ENCODE results near the gene ABI3. TPM values are rescaled to one million over a fixed set of nuclear protein-coding genes. Genes with fewer than 3 reads are reported as not detected.

The ABI3 gene
- total RNA-seq, 1 experiment from 2014 or later, result not detected

DNA sequence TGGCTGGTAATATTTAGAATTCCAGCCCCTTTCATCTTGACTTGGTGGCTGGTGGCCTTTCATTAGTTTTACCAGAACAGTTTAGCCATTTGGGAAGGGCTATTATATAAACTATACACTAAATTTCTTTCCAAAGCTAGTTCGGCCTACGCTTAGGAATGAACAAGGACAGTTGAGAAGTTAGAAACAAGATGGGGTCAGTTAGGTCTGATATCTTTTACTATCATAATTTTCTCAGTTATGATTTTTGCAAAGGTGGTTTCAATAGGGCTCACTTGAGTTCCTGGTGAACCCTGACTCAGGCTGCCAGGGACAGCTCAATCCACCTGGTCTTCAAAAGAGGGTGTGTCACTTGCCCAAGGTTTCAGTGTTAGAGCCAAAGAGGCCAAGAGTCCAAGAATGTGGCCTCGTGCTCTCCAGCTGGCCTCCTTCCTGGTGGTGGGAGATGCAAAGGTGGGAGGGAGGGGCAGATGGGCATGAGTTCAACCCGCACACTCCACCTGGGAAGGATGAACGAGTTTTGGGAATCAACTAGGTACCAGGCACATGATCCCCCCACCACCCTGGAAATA, 24.1 kb downstream of the ABI3 start:
- H4K20me1 ChIP-seq (ENCODE audit: insufficient read depth), result no peaks in the 10 kb centered on the region
- DNase-seq, result no peak
- H3K27me3 ChIP-seq (ENCODE audit: insufficient read depth, low read depth), result peaks cover 11% of the 10 kb centered on the region; the same call in 1 of the 2 replicates
- intact Hi-C loops (cut with micrococcal nuclease; ENCODE audit: unreplicated experiment), result no loop called here
- ChIA-PET CTCF (no interaction called here), POLR2A (ENCODE audit: unreplicated experiment) (no interaction called here)
- no peaks in the 10 kb centered on the region for H3K9me3 ChIP-seq (ENCODE audit: insufficient read depth, low read depth)
- H3K4me3 ChIP-seq, result no peak overlapping the region
- no peaks in the 10 kb centered on the region for H3K79me2 ChIP-seq (ENCODE audit: low read depth)
- no peaks in the 10 kb centered on the region for H3K36me3 ChIP-seq (ENCODE audit: low read depth)
- no peak for TF ChIP-seq EZH2 (IDR thresholded peaks at IDR 0.05; ENCODE audit: low read depth)
- TF ChIP-seq, protein P1, sequence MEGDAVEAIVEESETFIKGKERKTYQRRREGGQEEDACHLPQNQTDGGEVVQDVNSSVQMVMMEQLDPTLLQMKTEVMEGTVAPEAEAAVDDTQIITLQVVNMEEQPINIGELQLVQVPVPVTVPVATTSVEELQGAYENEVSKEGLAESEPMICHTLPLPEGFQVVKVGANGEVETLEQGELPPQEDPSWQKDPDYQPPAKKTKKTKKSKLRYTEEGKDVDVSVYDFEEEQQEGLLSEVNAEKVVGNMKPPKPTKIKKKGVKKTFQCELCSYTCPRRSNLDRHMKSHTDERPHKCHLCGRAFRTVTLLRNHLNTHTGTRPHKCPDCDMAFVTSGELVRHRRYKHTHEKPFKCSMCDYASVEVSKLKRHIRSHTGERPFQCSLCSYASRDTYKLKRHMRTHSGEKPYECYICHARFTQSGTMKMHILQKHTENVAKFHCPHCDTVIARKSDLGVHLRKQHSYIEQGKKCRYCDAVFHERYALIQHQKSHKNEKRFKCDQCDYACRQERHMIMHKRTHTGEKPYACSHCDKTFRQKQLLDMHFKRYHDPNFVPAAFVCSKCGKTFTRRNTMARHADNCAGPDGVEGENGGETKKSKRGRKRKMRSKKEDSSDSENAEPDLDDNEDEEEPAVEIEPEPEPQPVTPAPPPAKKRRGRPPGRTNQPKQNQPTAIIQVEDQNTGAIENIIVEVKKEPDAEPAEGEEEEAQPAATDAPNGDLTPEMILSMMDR (conservative IDR thresholded peaks at IDR 0.05), result no peak
- no peaks in the 10 kb centered on the region for H3F3A ChIP-seq (ENCODE audit: insufficient read depth, low read depth)
- no peak overlapping the region for H3K27ac ChIP-seq
- BruUV-seq (replicated peaks), result no TSS peak
- H3K4me2 ChIP-seq, result no peak overlapping the region
- 0 out of 2 replicates have a peak, but pooled peaks cover 5% of the 10 kb centered on the region for H3K4me1 ChIP-seq (replicated peaks; ENCODE audit: insufficient read depth)
- H2AFZ ChIP-seq, result no peak overlapping the region
- no peaks in the 10 kb centered on the region for H3K9me2 ChIP-seq (ENCODE audit: insufficient read depth)

DNA sequence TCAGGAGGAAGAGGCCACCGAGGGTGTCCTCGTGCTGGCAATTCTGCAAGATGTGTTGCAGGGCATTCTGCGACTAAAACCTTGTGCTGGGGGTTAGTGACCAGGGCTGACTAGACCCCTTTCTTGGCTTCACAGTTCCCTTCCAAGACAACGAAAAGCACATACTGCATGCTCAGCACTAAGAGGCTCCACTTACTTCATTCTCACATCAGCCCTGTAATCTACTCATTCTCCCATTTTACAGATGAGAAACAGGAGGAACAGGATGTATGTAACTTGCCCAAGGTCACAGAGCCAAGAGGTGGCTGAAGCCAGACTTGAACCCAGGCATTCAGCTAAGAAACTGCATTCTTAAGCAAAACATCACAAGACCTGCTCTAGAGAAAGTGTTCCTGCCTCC, 25.4 kb downstream of the ABI3 start:
- no peak overlapping the region for H2AFZ ChIP-seq
- H4K20me1 ChIP-seq (ENCODE audit: insufficient read depth), result no peaks in the 10 kb centered on the region
- H3F3A ChIP-seq (ENCODE audit: insufficient read depth, low read depth), result no peaks in the 10 kb centered on the region
- peaks cover 6% of the 10 kb centered on the region; the same call in 1 of the 2 replicates for H3K27me3 ChIP-seq (ENCODE audit: insufficient read depth, low read depth)
- intact Hi-C loops (cut with micrococcal nuclease; ENCODE audit: unreplicated experiment), result no loop called here
- no peak overlapping the region for H3K4me3 ChIP-seq
- no peaks in the 10 kb centered on the region for H3K36me3 ChIP-seq (ENCODE audit: low read depth)
- no peaks in the 10 kb centered on the region for H3K79me2 ChIP-seq (ENCODE audit: low read depth)
- no peak overlapping the region for H3K4me2 ChIP-seq
- H3K27ac ChIP-seq, result no peak overlapping the region
- DNase-seq, result no peak
- POLR2A ChIA-PET (ENCODE audit: unreplicated experiment), result no interaction called here
- no peaks in the 10 kb centered on the region for H3K9me3 ChIP-seq (ENCODE audit: insufficient read depth, low read depth)
- 0 out of 2 replicates have a peak, but pooled peaks cover 5% of the 10 kb centered on the region for H3K4me1 ChIP-seq (replicated peaks; ENCODE audit: insufficient read depth)
- H3K9me2 ChIP-seq (ENCODE audit: insufficient read depth), result no peaks in the 10 kb centered on the region
- CTCF ChIA-PET, result interaction anchor here (0.7 kb wide), 1 partner anchor 320 kb away, joined by 3 read pairs; no protein-coding TSS in a partner anchor
- no TSS peak for BruUV-seq (replicated peaks)
- no peak for TF ChIP-seq EZH2 (IDR thresholded peaks at IDR 0.05; ENCODE audit: low read depth)
- TF ChIP-seq, protein P1 (conservative IDR thresholded peaks at IDR 0.05), result no peak

DNA sequence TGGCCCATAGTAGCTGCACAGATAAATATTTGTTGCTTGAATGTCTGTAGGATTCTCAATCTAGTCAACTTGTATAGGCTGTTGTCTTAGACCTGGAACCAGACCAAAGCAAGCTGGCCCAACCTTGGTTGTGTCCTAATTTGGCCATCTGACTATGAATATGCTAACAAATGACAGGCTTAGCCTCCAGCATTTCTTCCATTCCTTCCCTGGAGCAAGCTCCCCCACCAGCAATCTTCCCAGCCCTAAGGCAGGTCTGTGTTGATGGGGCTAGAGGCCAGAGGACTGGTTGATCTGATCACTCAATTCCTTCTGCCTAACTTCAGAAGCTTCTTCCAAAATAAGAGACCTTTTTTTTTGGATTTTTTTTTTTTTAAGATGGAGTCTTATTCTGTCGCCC, 29.5 kb downstream of the ABI3 start:
- ChIA-PET CTCF (interaction anchor here (0.6 to 0.7 kb wide), 2 partner anchors 16 to 79 kb away, joined by 3 to 10 read pairs; no protein-coding TSS in a partner anchor), POLR2A (ENCODE audit: unreplicated experiment) (no interaction called here)
- intact Hi-C loops (cut with micrococcal nuclease; ENCODE audit: unreplicated experiment), result no loop called here
- no peaks in the 10 kb centered on the region for H3K9me2 ChIP-seq (ENCODE audit: insufficient read depth)
- H3K27me3 ChIP-seq (ENCODE audit: insufficient read depth, low read depth), result no peaks in the 10 kb centered on the region
- no peak for TF ChIP-seq EZH2 (IDR thresholded peaks at IDR 0.05; ENCODE audit: low read depth)
- TF ChIP-seq, protein P1 (conservative IDR thresholded peaks at IDR 0.05), result no peak
- H3K27ac ChIP-seq, result no peak overlapping the region
- H3K4me1 ChIP-seq (replicated peaks; ENCODE audit: insufficient read depth), result no peaks in the 10 kb centered on the region
- DNase-seq, result no peak
- H3K4me2 ChIP-seq, result no peak overlapping the region
- no peak overlapping the region for H2AFZ ChIP-seq
- H3K9me3 ChIP-seq (ENCODE audit: insufficient read depth, low read depth), result no peaks in the 10 kb centered on the region
- no peak overlapping the region for H3K4me3 ChIP-seq
- H3F3A ChIP-seq (ENCODE audit: insufficient read depth, low read depth), result no peaks in the 10 kb centered on the region
- H3K36me3 ChIP-seq (ENCODE audit: low read depth), result no peaks in the 10 kb centered on the region
- H4K20me1 ChIP-seq (ENCODE audit: insufficient read depth), result no peaks in the 10 kb centered on the region
- H3K79me2 ChIP-seq (ENCODE audit: low read depth), result no peaks in the 10 kb centered on the region
- no TSS peak for BruUV-seq (replicated peaks)

All from PC-9 (cell line).